GM18511 (cell line): ENCODE data around the gene FKBP11.

ENCODE experiments used
- ATAC-seq: cut with Tn5 transposase; IDR thresholded peaks from one replicate; pipeline ENCODE4 v1.9.1; 2021; ENCODE audit warnings: mild to moderate bottlenecking, moderate library complexity; ENCODE audit not compliant: unreplicated experiment

Gene FKBP11

GRCh38 chr12:48925304-48926011, at the start of gene FKBP11:
TSS of gene FKBP11 (minus strand) at chr12:48925492. CDS start at chr12:48925428, 64 bp downstream.
- ATAC-seq: peak; percentile 85

DNA sequence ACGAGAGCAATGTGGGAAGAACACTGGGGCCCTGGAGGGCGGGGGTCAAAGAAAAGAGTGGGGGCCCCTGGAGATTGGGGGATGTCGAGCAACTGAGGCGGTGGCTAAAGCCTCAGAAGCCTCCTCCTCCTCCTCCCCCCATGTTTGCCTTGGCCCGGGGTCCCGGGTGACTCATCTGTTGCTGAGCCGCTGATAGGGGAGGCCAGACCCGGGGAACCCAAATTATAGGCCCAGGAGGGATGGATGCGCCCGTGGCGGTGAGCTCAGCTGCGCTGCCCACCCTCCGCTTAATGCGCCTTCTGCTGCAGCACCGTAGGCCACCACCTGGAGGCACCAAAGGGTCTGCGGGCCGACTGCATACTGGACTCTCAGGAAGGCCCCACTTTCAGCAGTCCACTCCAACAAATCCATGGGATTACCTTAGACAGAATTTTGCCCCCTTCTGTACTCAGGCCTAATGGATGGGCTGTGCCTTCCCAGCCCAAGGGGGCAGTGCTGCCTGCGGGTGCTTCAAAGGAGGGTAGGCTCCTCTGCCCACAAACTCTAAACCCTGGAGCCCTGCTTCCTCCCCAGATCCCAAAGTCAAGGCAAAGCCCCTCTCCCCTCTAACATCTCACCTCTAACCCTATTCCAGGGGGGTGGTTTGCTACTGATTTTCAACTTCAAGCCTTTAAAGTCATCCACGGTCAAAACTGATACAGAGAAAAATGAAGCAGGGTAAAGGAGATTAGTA, 48.8 kb upstream of the FKBP11 start:
- no peak for ATAC-seq

GRCh38 chr12:48973531-48973930, 48.2 kb upstream of the FKBP11 start:
- ATAC-seq: no peak

DNA sequence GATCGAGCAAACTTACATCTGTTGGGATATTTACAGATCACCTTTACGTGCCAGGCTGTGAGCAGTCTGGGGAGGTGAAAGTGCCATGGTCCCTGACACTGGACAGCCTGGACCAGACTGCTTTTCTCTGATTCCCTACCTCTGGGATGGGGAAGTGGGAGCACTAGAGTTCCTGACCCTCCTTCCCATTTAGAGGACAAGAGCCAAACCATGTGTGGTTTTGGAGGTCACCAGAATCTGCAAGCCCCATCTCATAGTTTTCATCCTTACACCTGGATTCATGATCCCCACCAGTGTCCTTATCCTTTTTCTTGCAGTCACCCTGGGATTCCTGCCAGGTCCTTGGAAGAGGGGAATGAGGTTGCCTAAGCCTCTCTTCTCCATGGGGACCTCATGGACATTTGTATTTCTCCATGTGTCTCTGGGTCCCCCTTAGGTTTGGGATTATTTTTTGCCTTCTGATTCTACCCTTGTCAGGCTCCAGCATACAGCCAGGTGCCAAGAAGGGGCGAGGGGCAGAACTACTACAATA, 47.7 kb upstream of the FKBP11 start:
- no peak for ATAC-seq

GRCh38 chr12:48972213-48972951, 47.1 kb upstream of the FKBP11 start:
- no peak for ATAC-seq

GRCh38 chr12:48970702-48971334, 45.5 kb upstream of the FKBP11 start:
- no peak for ATAC-seq

GRCh38 chr12:48969833-48970701, 44.8 kb upstream of the FKBP11 start:
- ATAC-seq: no peak

- no peak for ATAC-seq
Observed at GRCh38 chr12:48969160-48969771, 44.0 kb upstream of the FKBP11 start.

- ATAC-seq: no peak
Observed at GRCh38 chr12:48968467-48968866, 43.2 kb upstream of the FKBP11 start.

GRCh38 chr12:48967991-48968390, 42.7 kb upstream of the FKBP11 start:
- no peak for ATAC-seq

GRCh38 chr12:48966177-48966895, 41.0 kb upstream of the FKBP11 start:
- ATAC-seq: no peak

- ATAC-seq: no peak
Observed at GRCh38 chr12:48965298-48965838, 40.1 kb upstream of the FKBP11 start.

GRCh38 chr12:48961801-48962200, 36.5 kb upstream of the FKBP11 start:
- no peak for ATAC-seq

DNA sequence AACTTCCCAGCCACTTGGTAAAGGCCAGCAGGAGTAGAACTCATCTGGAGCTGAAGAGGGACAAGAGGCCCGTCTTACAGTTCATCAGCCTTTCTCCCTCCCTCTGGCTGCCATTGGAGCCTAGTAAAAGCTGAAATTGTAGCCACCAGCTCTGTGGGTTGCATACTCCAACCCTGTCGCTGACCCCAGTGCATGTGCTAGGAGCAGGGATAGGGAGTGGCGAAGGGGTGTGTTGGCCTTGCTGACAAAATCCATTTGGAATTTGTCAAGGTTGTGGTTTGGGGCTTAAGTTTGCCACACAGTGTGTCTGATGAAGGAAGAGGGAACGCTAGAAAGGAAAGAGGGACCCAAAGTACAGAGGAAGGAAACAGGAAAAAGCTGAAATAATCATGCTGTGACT, 36.0 kb upstream of the FKBP11 start:
- ATAC-seq: no peak

GRCh38 chr12:48960834-48961233, 35.5 kb upstream of the FKBP11 start:
- ATAC-seq: no peak

- no peak for ATAC-seq
Observed at GRCh38 chr12:48958049-48958388, 32.7 kb upstream of the FKBP11 start.

DNA sequence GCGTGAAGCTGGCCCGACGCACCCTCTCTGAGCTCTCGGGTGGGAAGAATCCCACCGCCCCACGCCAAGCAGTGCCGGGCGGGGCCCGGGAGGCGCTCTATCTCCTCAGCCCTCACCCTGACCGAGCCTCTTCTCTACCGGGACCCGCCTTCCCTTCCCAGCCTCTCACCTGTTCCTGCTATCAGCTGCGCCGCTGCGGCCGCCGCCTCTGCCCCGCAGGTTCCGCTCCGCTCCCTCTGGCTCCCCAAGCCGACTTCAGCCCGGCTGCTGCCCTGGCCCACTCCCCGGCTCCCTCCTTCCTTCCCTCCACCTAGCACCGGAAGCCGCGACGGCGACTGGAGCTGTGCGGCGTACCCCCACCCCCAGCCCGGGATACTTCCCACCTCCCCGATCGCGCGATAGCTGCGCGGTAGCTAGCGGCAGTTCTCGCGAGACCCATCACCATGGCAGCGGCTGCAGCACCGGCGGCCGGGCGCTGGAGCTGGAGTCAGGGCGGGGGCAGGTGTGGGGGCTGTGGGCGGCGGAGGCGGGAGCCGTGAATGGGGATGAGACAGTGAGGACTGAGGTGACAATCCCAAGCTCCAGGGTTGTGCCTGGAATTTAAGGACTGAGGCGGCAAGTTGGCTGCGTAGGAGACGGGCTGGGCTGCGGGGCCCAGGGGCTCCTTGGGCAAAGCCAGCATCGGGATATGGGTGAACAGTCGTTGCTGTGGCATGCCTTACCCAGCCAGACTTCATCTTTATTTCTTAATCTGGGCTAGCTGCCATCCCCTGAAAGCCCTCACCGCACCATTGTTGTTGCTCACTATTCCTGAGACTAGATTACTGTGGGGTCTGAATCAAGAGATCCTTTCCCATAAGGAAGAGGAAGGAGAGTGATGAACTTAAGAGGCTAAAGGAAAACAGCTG, 32.1 kb upstream of the FKBP11 start, which contains the start of gene ARF3:
ARF3 (minus strand) TSS at position 347 of the 908 bp plus-strand sequence. CDS start 16,392 bp downstream, outside the sequence.
- peak; percentile 85 for ATAC-seq
